Measurements from ENCODE around the gene GRHPR.

Gene GRHPR

DNA sequence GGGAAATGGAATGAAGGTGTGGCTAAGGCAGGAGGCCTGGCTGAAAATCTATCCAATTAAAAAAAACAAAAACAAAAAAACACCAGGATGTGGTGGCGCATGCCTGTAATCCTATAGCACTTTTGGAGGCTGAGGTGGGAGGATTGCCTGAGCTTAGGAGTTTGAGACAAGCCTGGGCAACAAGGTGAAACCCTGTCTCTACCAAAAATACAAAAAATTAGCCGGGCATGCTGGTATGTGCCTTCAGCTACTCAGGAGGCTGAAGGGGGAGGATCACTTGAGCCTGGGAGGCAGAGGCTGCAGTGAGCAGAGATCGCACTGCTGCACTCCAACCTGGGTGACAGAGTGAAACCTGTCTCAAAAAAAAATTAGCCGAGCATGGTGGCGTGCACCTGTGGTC is 21.1 kb downstream of the GRHPR start:
- TF ChIP-seq, protein P1, sequence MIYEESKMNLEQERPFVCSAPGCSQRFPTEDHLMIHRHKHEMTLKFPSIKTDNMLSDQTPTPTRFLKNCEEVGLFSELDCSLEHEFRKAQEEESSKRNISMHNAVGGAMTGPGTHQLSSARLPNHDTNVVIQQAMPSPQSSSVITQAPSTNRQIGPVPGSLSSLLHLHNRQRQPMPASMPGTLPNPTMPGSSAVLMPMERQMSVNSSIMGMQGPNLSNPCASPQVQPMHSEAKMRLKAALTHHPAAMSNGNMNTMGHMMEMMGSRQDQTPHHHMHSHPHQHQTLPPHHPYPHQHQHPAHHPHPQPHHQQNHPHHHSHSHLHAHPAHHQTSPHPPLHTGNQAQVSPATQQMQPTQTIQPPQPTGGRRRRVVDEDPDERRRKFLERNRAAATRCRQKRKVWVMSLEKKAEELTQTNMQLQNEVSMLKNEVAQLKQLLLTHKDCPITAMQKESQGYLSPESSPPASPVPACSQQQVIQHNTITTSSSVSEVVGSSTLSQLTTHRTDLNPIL (CRISPR knock-in tag; IDR thresholded peaks at IDR 0.05; ENCODE audit: low read depth) = no peak
- TF ChIP-seq, protein P2, sequence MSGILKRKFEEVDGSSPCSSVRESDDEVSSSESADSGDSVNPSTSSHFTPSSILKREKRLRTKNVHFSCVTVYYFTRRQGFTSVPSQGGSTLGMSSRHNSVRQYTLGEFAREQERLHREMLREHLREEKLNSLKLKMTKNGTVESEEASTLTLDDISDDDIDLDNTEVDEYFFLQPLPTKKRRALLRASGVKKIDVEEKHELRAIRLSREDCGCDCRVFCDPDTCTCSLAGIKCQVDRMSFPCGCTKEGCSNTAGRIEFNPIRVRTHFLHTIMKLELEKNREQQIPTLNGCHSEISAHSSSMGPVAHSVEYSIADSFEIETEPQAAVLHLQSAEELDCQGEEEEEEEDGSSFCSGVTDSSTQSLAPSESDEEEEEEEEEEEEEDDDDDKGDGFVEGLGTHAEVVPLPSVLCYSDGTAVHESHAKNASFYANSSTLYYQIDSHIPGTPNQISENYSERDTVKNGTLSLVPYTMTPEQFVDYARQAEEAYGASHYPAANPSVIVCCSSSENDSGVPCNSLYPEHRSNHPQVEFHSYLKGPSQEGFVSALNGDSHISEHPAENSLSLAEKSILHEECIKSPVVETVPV (CRISPR knock-in tag; IDR thresholded peaks at IDR 0.05) = no peak
- TF ChIP-seq ZFP3 (CRISPR knock-in tag; IDR thresholded peaks at IDR 0.05) = no peak
- no peak for TF ChIP-seq PPARA (CRISPR knock-in tag; IDR thresholded peaks at IDR 0.05; ENCODE audit: borderline replicate concordance)
- no peak for TF ChIP-seq ZNF70 (CRISPR knock-in tag; IDR thresholded peaks at IDR 0.05)
- TF ChIP-seq, protein P3, sequence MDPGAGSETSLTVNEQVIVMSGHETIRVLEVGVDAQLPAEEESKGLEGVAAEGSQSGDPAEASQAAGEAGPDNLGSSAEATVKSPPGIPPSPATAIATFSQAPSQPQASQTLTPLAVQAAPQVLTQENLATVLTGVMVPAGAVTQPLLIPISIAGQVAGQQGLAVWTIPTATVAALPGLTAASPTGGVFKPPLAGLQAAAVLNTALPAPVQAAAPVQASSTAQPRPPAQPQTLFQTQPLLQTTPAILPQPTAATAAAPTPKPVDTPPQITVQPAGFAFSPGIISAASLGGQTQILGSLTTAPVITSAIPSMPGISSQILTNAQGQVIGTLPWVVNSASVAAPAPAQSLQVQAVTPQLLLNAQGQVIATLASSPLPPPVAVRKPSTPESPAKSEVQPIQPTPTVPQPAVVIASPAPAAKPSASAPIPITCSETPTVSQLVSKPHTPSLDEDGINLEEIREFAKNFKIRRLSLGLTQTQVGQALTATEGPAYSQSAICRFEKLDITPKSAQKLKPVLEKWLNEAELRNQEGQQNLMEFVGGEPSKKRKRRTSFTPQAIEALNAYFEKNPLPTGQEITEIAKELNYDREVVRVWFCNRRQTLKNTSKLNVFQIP (CRISPR knock-in tag; IDR thresholded peaks at IDR 0.05; ENCODE audit: borderline replicate concordance, low read depth) = no peak
- no peak for TF ChIP-seq ISL1 (CRISPR knock-in tag; IDR thresholded peaks at IDR 0.05)
- no peak for TF ChIP-seq TCF4 (CRISPR knock-in tag; IDR thresholded peaks at IDR 0.05; ENCODE audit: borderline replicate concordance)
- no peak for TF ChIP-seq SNAI2 (CRISPR knock-in tag; IDR thresholded peaks at IDR 0.05)
- TF ChIP-seq ZC3H10 (CRISPR knock-in tag; IDR thresholded peaks at IDR 0.05) = no peak
- ATAC-seq = no peak

DNA sequence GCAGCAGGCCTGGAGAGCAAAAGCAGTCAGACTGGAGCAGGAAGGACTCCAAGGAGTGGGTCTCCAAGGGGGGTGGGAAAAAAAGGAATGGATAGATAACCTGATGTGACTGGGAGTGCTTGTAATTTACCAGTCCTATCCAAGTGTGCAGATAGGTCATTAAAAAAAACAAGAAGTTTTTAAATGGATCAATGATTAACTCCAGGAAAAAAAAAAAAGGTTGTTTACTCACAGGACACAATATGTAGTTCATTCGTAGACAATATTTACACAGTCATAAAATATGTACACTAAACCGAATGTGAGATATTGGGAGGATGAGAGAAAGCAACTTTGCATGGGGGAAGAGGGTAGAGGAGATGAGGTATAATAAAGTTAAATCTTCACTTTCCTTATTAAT is 22.4 kb downstream of the GRHPR start:
- ATAC-seq = no peak
- TF ChIP-seq ARNTL (CRISPR knock-in tag; IDR thresholded peaks at IDR 0.05; ENCODE audit: borderline replicate concordance, low read depth) (no peak), ZNF565 (CRISPR knock-in tag; conservative IDR thresholded peaks at IDR 0.05; ENCODE audit: low read depth) (no peak), SNAI2 (CRISPR knock-in tag; IDR thresholded peaks at IDR 0.05) (no peak), GLIS3 (CRISPR knock-in tag; IDR thresholded peaks at IDR 0.05) (no peak), OSR1 (CRISPR knock-in tag; IDR thresholded peaks at IDR 0.05) (no peak), BACH2 (CRISPR knock-in tag; IDR thresholded peaks at IDR 0.05; ENCODE audit: borderline replicate concordance) (no peak), ZC3H10 (CRISPR knock-in tag; IDR thresholded peaks at IDR 0.05) (no peak), ZNF70 (CRISPR knock-in tag; IDR thresholded peaks at IDR 0.05) (no peak)
- TF ChIP-seq, protein P2 (CRISPR knock-in tag; IDR thresholded peaks at IDR 0.05) = no peak
- TF ChIP-seq, protein P4, sequence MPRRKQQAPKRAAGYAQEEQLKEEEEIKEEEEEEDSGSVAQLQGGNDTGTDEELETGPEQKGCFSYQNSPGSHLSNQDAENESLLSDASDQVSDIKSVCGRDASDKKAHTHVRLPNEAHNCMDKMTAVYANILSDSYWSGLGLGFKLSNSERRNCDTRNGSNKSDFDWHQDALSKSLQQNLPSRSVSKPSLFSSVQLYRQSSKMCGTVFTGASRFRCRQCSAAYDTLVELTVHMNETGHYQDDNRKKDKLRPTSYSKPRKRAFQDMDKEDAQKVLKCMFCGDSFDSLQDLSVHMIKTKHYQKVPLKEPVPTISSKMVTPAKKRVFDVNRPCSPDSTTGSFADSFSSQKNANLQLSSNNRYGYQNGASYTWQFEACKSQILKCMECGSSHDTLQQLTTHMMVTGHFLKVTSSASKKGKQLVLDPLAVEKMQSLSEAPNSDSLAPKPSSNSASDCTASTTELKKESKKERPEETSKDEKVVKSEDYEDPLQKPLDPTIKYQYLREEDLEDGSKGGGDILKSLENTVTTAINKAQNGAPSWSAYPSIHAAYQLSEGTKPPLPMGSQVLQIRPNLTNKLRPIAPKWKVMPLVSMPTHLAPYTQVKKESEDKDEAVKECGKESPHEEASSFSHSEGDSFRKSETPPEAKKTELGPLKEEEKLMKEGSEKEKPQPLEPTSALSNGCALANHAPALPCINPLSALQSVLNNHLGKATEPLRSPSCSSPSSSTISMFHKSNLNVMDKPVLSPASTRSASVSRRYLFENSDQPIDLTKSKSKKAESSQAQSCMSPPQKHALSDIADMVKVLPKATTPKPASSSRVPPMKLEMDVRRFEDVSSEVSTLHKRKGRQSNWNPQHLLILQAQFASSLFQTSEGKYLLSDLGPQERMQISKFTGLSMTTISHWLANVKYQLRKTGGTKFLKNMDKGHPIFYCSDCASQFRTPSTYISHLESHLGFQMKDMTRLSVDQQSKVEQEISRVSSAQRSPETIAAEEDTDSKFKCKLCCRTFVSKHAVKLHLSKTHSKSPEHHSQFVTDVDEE (CRISPR knock-in tag; IDR thresholded peaks at IDR 0.05) = no peak

DNA sequence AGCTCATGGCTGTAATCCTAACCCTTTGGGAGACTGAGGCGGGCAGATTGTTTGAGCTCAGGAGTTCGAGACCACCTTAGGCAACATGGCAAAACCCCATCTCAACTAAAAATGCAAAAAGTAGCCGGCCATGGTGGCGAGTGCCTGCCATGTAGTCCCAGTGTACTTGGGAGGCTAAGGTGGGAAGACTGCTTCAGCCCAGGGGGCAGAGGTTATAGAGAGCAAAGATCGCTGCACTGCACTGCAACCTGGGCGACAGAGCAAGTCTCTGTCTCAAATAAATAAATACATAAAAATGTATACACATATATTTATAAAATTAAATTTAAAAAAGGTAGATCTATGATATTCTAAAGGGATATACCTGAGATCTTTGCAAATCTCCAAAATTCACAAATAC is 23.3 kb downstream of the GRHPR start:
- no peak for ATAC-seq
- TF ChIP-seq, protein P3 (CRISPR knock-in tag; IDR thresholded peaks at IDR 0.05; ENCODE audit: borderline replicate concordance, low read depth) = no peak
- no peak for TF ChIP-seq ZFP3 (CRISPR knock-in tag; IDR thresholded peaks at IDR 0.05)
- no peak for TF ChIP-seq ZFP30 (CRISPR knock-in tag; IDR thresholded peaks at IDR 0.05)
- TF ChIP-seq ESRRG (CRISPR knock-in tag; IDR thresholded peaks at IDR 0.05) = no peak
- no peak for TF ChIP-seq SNAI2 (CRISPR knock-in tag; IDR thresholded peaks at IDR 0.05)
